Measurements from ENCODE around the gene ATXN7. TPM values are rescaled to one million over a fixed set of nuclear protein-coding genes. Genes with fewer than 3 reads are reported as not detected.

The ATXN7 gene
- polyA plus RNA-seq, 1 donor from 2014 or later = 6.7 TPM

GRCh38 chr3:63830526-63830925, 33.1 kb upstream of the ATXN7 start:
- no peak overlapping the region for H3K4me3 ChIP-seq (ENCODE audit: low read length)
- H3F3A ChIP-seq (ENCODE audit: insufficient read depth, low read length, poor library complexity, severe bottlenecking) = no peaks in the 10 kb centered on the region
- TF ChIP-seq, protein P1, sequence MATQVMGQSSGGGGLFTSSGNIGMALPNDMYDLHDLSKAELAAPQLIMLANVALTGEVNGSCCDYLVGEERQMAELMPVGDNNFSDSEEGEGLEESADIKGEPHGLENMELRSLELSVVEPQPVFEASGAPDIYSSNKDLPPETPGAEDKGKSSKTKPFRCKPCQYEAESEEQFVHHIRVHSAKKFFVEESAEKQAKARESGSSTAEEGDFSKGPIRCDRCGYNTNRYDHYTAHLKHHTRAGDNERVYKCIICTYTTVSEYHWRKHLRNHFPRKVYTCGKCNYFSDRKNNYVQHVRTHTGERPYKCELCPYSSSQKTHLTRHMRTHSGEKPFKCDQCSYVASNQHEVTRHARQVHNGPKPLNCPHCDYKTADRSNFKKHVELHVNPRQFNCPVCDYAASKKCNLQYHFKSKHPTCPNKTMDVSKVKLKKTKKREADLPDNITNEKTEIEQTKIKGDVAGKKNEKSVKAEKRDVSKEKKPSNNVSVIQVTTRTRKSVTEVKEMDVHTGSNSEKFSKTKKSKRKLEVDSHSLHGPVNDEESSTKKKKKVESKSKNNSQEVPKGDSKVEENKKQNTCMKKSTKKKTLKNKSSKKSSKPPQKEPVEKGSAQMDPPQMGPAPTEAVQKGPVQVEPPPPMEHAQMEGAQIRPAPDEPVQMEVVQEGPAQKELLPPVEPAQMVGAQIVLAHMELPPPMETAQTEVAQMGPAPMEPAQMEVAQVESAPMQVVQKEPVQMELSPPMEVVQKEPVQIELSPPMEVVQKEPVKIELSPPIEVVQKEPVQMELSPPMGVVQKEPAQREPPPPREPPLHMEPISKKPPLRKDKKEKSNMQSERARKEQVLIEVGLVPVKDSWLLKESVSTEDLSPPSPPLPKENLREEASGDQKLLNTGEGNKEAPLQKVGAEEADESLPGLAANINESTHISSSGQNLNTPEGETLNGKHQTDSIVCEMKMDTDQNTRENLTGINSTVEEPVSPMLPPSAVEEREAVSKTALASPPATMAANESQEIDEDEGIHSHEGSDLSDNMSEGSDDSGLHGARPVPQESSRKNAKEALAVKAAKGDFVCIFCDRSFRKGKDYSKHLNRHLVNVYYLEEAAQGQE (IDR thresholded peaks at IDR 0.05; ENCODE audit: borderline replicate concordance) = no peak
- TF ChIP-seq MXI1 (conservative IDR thresholded peaks at IDR 0.05; ENCODE audit: poor library complexity, severe bottlenecking) (no peak), TAF1 (IDR thresholded peaks at IDR 0.05; ENCODE audit: low read depth) (no peak), CTCF (IDR thresholded peaks at IDR 0.05; ENCODE audit: poor library complexity, severe bottlenecking) (no peak), POLR2AphosphoS5 (IDR thresholded peaks at IDR 0.05) (no peak), RAD21 (conservative IDR thresholded peaks at IDR 0.05) (no peak), EZH2 (IDR thresholded peaks at IDR 0.05; ENCODE audit: borderline replicate concordance, insufficient read depth, low read length, poor library complexity, severe bottlenecking) (no peak), EP300 (conservative IDR thresholded peaks at IDR 0.05; ENCODE audit: poor library complexity, severe bottlenecking) (no peak), SMC3 (conservative IDR thresholded peaks at IDR 0.05; ENCODE audit: poor library complexity) (no peak)
- no peaks in the 10 kb centered on the region for H3K79me2 ChIP-seq (replicated peaks; ENCODE audit: insufficient read depth, low read length)
- no peak overlapping the region for H3K9ac ChIP-seq (ENCODE audit: low read length)
- H3K4me2 ChIP-seq (ENCODE audit: low read length) = no peak overlapping the region
- no peaks in the 10 kb centered on the region for H3K9me3 ChIP-seq (ENCODE audit: low read length)
- peaks cover 5% of the 10 kb centered on the region for H3K36me3 ChIP-seq (ENCODE audit: insufficient read depth, low read length)
- no peak overlapping the region for H2AFZ ChIP-seq (ENCODE audit: low read depth, low read length)
- no peak overlapping the region for H3K27ac ChIP-seq (ENCODE audit: low read length)
- H4K20me1 ChIP-seq (ENCODE audit: insufficient read depth) = no peaks in the 10 kb centered on the region
- no peaks in the 10 kb centered on the region for H3K9me2 ChIP-seq (ENCODE audit: insufficient read depth, low read length)
- H3K27me3 ChIP-seq (ENCODE audit: insufficient read depth, low read depth, low read length) = no peaks in the 10 kb centered on the region

DNA sequence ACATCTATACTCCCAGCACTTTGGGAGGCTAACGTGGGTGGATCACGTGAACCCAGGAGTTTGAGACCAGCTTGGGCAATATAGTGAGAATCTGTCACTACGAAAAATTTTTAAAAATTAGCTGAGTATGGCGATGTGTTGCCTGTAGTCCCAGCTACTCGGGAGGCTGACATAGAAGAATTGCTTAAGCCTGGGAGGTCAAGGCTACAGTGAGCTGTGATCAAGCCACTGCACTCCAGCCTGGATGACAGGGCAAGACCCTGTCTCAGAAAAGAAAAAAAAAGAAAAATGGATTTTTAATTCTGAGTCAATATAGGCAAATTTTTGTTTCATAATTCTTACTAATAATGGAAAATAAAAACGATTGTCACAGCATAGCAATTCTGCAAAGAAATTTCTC, 31.3 kb upstream of the ATXN7 start:
- Histone ChIP-seq H3K4me3 (ENCODE audit: low read length) (no peak overlapping the region), H3K9me3 (ENCODE audit: low read length) (no peaks in the 10 kb centered on the region), H3K9ac (ENCODE audit: low read length) (no peak overlapping the region), H3F3A (ENCODE audit: insufficient read depth, low read length, poor library complexity, severe bottlenecking) (no peaks in the 10 kb centered on the region), H3K27me3 (ENCODE audit: insufficient read depth, low read depth, low read length) (no peaks in the 10 kb centered on the region), H2AFZ (ENCODE audit: low read depth, low read length) (no peak overlapping the region), H4K20me1 (ENCODE audit: insufficient read depth) (no peaks in the 10 kb centered on the region), H3K79me2 (replicated peaks; ENCODE audit: insufficient read depth, low read length) (no peaks in the 10 kb centered on the region), H3K27ac (ENCODE audit: low read length) (no peak overlapping the region), H3K4me2 (ENCODE audit: low read length) (no peak overlapping the region), H3K9me2 (ENCODE audit: insufficient read depth, low read length) (no peaks in the 10 kb centered on the region), H3K36me3 (ENCODE audit: insufficient read depth, low read length) (peaks cover 5% of the 10 kb centered on the region)
- TF ChIP-seq RAD21 (conservative IDR thresholded peaks at IDR 0.05) (no peak), EP300 (conservative IDR thresholded peaks at IDR 0.05; ENCODE audit: poor library complexity, severe bottlenecking) (no peak), CTCF (IDR thresholded peaks at IDR 0.05; ENCODE audit: poor library complexity, severe bottlenecking) (no peak), MXI1 (conservative IDR thresholded peaks at IDR 0.05; ENCODE audit: poor library complexity, severe bottlenecking) (no peak), TAF1 (IDR thresholded peaks at IDR 0.05; ENCODE audit: low read depth) (no peak), POLR2AphosphoS5 (IDR thresholded peaks at IDR 0.05) (no peak), EZH2 (IDR thresholded peaks at IDR 0.05; ENCODE audit: borderline replicate concordance, insufficient read depth, low read length, poor library complexity, severe bottlenecking) (no peak), SMC3 (conservative IDR thresholded peaks at IDR 0.05; ENCODE audit: poor library complexity) (no peak)
- TF ChIP-seq, protein P1 (IDR thresholded peaks at IDR 0.05; ENCODE audit: borderline replicate concordance) = no peak
